ENCODE measurements around the gene ZNF296.

DNA sequence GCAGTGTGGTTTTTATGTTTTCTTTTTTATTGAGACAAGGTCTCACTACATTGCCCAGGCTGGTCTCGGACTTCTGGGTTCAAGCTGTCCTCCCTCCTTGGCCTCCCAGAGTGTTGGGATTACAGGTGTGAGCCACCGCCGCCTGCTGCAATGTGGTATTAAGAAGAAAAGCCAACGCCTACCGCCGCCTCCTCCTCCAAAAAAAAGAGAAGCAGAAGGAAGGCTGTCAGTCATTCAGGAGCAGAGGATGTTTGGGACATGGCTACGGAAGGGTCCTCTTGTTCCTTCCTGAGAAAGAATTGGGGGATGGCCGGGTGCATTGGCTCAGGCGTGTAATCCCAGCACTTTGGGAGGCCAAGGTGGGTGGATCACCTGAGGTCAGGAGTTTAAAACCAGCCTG, 17.9 kb upstream of the ZNF296 start:
- TF ChIP-seq POLR2A (IDR thresholded peaks at IDR 0.05): no peak
- TF ChIP-seq, protein P1, sequence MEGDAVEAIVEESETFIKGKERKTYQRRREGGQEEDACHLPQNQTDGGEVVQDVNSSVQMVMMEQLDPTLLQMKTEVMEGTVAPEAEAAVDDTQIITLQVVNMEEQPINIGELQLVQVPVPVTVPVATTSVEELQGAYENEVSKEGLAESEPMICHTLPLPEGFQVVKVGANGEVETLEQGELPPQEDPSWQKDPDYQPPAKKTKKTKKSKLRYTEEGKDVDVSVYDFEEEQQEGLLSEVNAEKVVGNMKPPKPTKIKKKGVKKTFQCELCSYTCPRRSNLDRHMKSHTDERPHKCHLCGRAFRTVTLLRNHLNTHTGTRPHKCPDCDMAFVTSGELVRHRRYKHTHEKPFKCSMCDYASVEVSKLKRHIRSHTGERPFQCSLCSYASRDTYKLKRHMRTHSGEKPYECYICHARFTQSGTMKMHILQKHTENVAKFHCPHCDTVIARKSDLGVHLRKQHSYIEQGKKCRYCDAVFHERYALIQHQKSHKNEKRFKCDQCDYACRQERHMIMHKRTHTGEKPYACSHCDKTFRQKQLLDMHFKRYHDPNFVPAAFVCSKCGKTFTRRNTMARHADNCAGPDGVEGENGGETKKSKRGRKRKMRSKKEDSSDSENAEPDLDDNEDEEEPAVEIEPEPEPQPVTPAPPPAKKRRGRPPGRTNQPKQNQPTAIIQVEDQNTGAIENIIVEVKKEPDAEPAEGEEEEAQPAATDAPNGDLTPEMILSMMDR (IDR thresholded peaks at IDR 0.05): no peak
